Stimulated activated CD4-positive, alpha-beta T cell treated with anti-CD3 and anti-CD28 coated beads, Interleukin-4, amount 100 ng/mL, for 48 hours (primary cell): ENCODE measurements around the gene RSBN1.
A peak's percentile ranks its signal among the peaks of the same experiment; 100 is the strongest.
"Not testable (repeated sequence)": the region's sequence is repeated elsewhere in the genome, so short reads cannot be mapped to it uniquely, and the experiment has no call there.

Source experiments
- DNase-seq, 2 donors: peaks; one replicate each; pipeline ENCODE4 v3.0.0-alpha.2; 2020; ENCODE audit warnings: low read depth in 2 of 2

The RSBN1 gene

DNA sequence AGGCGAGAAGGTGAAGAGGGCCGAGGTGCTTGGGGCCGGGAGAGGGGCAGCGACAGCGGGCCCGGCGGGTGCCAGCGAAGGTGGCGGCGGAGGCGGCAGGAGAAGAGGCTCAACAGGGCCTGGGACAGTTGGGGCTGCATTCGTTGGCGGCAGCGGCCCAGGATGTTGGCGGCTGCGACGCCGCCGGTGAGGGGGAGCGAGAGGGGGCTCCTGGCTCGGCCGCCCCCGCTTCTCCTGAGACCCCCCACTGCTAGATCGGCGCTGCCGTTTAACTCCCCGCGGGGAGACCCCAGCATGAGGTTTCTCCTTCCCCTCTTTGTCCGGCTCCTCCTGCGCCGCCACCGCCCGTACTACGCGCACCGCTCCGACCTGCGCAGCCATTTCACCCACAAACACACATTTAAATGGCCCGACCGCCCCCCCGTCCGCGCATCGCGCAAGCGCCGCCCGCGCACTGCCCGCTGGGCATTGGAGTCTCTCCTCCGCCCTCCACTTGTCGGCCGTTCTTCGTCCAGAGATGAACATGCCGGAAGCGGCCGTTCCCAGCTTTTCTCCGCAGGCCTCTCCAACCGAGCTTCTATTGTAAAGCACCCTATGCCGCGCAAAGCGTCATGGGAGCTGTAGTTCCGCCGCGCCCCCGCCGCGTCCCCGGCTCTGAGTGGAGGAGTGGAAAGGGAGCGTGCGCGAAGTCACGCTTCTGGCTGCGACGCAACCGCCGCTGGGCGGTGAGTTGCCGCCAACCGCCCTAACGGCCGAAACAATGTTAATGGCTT, at the start of gene RSBN1:
Gene RSBN1, minus strand, starts transcription at position 589 of the 773 bp plus-strand sequence. Its CDS starts 64 bp downstream, at position 525.
- peak; percentile 93 to 97 for DNase-seq

GRCh38 chr1:113861641-113862040, 49.4 kb upstream of the RSBN1 start:
- no peak for DNase-seq

GRCh38 chr1:113860891-113861290, 48.6 kb upstream of the RSBN1 start:
- no peak for DNase-seq

- no peak for DNase-seq
Observed at GRCh38 chr1:113859478-113860175, 47.4 kb upstream of the RSBN1 start.

DNA sequence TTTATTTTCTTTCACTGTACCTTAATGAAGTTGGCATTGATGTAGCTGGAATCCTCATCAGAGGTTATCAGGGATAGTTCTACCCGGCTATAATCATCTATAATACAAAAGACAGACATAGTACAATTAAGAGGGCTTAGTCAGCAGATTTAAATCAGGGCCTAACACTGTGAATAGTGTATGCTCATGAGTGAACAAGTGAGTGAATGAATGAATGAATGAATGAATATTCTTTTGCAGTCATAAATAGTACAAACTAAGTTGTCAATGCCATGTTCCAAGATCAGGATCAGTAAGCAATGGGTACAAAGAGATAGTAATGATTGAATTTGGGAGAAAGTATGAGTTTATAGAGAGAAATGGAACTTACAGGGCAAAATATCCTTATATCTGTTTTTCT, 46.7 kb upstream of the RSBN1 start:
- no peak for DNase-seq

DNA sequence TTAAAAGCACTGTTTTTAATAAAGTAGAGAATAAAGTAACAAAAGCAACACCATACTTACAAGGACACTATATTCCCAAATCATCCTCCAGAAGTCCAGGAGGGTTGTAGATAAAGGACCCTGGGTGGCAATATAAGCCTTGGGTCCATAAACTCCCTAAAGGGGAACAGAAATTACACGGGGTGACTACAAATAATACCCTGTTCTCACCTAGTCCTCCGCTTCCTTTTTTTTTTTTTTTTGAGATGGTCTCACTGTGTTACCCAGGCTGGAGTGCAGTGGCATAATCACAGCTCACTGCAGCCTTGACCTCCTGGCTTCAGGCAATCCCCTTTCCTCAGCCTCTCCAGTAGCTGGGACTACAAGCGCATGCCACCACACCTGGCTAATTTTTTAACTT, 46.1 kb upstream of the RSBN1 start:
- no peak for DNase-seq

GRCh38 chr1:113857776-113858175, 45.5 kb upstream of the RSBN1 start:
- no peak for DNase-seq

GRCh38 chr1:113856401-113856790, 44.1 kb upstream of the RSBN1 start:
- no peak for DNase-seq

DNA sequence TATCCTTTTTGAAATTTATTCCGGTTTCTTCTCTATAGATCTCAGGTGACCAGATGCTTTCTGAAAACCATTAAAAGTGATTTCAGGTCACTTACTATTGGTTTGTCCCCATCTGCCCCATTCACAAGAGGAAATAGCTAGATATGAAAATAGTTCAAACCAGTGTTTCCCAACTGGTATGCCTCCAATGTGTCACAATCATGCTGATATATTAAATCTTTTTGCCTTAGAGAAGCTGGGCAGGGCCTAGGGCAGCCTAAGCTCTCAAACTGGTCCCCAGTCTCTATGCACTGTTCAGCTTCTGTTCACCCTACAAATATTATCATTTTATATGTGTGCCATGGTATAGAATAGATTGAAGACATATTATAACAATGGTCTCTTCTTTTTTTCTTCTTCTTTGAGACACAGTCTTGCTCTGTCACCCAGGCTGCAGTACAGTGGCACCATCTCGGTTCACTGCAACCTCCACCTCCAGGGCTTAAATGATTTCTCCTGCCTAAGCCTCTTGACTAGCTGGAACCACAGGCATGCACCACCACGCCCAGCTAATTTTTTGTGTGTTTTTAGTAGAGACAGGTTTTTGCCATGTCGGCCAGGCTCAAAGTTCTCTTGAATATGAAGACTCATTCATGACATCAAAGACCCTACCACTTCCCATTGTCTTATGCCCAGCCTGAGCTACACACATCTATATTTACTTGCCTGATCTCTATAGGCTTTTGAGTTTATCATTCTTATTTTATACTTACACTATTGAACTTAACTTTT, 43.5 kb upstream of the RSBN1 start:
- DNase-seq: no peak

DNA sequence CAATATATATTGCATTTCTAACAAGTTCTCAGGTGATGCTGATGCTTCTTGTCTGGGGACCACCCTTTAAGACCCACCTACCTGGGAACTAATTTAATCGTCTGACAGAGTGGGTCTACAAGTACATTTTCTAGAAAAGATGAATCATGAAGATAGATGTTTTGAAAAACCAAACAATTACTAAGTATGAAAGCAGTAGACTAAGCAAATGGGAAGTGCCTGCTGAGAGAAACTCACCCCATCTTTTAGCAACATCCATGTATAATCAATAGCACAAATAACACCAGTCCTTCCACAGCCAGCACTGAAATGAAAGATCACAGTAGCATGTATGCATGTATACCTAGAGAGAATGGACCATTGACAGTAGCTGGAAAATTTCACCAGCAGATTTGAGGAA, 42.0 kb upstream of the RSBN1 start:
- DNase-seq: no peak

DNA sequence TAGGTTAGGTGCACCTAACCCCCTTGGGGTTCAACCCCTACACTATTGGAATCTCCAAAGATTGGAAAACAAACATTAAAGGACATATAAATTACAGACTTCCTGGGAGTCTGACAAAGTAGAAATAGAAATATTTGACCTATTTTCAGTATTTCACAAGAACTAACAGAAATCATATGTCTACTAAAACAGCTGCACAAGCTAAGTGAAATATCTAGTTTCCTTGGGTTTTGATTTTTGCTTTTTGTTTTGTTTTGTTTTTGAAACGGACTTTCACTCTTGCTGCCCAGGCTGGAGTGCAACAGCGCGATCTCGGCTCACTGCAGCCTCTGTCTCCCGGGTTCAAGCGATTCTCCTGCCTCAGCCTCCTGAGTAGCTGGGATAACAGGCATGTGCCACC, 40.4 kb upstream of the RSBN1 start:
- not testable (repeated sequence) for DNase-seq

DNA sequence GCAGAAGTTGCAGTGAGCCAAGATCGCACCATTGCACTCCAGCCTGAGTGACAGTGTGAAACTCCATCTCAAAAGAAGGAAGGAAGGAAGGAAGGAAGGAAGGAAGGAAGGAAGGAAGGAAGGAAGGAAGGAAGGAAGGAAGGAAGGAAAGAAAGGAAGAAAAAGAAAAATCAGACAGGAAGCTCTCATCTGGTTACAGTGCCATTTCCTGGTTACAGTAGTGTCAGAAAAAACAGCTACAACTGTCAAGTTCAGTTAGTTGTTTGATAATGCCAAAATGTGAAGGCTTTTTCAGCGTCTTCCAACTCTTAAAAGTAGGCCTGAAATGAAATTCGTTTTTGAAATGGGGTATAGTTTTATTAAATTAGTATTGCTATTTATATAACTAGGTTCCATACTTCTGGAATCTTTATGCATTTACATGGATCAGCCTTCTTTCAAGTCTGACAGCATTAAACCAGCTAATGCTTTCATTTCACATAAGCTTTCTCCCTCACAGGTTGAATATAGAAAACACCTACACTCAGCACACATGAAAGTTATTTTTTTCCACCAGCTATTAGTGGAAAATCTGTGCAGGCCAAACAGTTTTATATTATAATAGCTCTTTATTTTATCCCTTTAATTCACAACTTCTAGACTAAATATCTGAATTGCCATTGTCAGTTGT, 38.0 kb upstream of the RSBN1 start:
- DNase-seq: no peak

DNA sequence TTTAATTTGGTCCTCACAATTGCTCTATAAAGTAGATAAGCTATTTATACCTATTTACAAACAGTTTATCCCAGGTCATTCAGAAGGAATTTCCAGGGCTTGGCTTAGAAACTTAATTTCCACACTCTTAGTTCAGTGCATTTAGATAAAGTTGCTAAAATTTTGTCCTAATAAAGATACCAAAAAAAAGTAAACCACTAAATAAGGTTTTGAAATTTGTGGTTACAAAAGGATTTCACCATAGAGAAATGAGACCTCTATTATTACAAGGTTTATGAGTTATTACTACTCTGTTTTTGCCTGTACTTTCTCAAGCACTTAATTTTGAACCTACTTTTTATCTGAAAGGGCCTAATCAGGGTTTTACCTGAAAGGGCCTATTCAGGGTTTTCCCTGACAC, 36.8 kb upstream of the RSBN1 start:
- DNase-seq: no peak

GRCh38 chr1:113846391-113847035, 34.2 kb upstream of the RSBN1 start:
- no peak for DNase-seq

DNA sequence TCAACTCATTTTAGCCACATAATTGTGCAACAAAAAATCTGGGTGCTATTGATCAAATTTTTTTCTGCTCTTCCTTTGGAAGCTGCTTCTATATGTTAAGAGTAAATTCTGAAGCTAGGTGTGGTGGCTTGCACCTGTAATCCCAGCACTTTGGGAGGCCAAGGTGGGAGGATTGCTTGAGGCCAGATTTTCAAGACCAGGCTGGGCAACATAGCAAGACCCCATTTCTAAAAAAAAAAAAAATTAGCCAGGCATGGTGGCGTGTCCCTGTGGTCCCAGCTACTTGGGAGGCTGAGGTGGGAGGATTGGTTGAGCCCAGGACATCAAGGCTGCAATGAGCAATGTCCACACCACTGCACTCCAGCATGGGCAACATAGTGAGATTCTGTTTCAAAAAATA, 24.3 kb upstream of the RSBN1 start:
- DNase-seq: no peak

DNA sequence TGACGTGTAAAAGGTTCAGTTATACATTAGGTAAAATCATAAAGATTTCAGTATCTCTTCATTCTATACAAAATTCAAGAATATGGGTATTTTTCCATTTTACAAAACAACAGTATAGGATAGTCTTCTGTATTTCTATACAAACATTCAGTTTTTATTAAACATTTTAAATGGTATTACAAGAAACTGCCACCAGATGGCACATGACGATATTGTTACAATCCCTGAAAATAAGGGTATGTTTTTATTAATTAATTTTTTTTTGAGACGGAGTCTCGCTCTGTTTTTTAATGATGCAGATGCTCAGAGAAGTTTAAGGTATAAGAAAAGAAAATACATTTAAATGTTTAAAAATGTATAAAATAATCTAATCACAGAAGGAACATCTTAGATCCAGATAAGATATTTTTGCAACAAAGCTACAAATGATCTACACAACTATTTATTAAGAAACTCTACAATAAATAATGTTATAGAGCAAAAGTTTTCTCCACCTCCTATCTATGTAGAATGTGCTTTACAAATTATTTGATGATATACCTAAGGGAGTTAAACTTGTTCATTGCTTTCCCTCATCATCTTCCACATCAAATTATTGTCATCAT, 23.5 kb upstream of the RSBN1 start:
- no peak for DNase-seq

DNA sequence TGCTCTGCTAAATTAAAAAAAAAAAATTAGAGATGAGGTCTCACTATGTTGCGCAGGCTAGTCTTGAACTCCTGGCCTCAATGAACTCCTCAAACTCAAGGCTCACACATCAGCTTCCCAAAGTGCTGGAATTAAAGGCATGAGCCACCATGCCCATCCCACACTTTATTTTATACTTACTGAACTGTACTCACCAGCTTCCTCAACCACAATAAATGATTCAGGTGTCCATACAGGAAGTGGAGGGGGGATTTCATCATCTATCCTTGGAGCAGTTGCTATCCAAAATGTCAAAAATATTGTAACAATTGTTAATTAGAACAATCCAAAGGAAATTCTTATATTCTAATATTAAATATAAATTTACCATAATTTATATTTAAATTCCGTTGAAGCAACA, 22.4 kb upstream of the RSBN1 start:
- no peak for DNase-seq

GRCh38 chr1:113830039-113830438, 17.8 kb upstream of the RSBN1 start:
- DNase-seq: no peak

GRCh38 chr1:113821916-113822315, 9.6 kb upstream of the RSBN1 start:
- DNase-seq: no peak

DNA sequence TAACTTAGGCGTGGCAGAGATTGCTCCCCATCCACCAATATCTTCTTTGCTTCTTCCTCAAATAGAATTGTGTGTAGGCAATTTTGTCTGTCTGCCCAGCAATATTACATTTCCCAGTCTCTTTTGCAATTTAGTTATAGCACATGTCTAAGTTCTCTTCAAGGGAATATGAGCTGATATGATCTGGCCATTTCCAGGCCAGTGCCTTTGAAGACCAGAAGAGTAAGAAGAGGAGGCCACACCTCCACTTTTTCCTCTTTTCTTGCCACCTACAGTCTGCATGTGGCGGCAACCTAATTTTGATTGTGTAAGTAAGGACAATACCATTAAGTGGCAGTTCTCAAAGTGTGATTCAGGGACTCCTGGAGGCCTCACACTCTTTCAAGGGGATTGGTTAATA, 6.3 kb upstream of the RSBN1 start:
- no peak for DNase-seq

GRCh38 chr1:113813218-113813617, 942 bp upstream of the RSBN1 start:
- DNase-seq: no peak
